Stimulated activated CD4-positive, alpha-beta T cell treated with anti-CD3 and anti-CD28 coated beads, Interleukin-12 subunit alpha, Interleukin-12 subunit beta, amount 100 ng/mL, for 24 hours (primary cell): ENCODE results near the gene CD79B.

Experiments
- DNase-seq, 2 experiments: peaks; one replicate each; pipeline ENCODE4 v3.0.0-alpha.2; 2020; ENCODE audit warnings: low read depth in 2 of 2

CD79B gene

DNA sequence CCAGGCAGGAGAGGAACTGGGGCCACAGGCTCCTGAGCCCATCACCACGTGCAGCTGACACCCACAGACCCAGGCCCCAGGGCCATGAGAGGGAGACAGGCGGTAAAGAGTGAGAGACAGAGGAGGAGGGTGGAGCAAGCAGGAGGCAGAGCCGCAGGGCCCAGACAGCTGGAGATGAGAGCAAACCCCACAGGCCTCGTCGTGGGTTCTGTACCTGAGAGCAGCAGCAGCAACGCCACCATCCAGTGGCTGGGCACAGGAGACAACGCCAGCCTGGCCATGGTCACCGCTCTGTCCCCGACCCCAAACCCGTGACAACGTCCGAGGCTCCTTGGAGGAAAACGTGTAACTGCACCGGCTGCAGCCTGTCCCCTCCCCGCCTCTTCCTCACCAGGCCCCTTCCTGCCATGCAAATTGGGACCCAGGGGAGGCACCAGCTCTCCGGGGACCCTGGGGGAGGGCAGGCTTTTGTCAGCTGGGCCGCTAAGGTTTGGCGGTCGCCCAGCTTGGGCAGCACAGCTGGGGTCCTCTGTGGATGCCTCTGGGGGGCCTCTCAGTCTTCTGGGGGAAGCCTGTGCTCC is at the start of gene CD79B:
TSS of gene CD79B (minus strand) at position 351 of the 581 bp plus-strand sequence. CDS start at position 281, 70 bp downstream.
- peak in 1 of 2 experiments; percentile 24 for DNase-seq

- DNase-seq, result no peak
Measured at GRCh38 chr17:63978272-63979200, 46.4 kb upstream of the CD79B start.

GRCh38 chr17:63976702-63977101 is 44.6 kb upstream of the CD79B start:
- DNase-seq, result no peak

GRCh38 chr17:63975541-63976092 is 43.5 kb upstream of the CD79B start:
- no peak for DNase-seq

DNA sequence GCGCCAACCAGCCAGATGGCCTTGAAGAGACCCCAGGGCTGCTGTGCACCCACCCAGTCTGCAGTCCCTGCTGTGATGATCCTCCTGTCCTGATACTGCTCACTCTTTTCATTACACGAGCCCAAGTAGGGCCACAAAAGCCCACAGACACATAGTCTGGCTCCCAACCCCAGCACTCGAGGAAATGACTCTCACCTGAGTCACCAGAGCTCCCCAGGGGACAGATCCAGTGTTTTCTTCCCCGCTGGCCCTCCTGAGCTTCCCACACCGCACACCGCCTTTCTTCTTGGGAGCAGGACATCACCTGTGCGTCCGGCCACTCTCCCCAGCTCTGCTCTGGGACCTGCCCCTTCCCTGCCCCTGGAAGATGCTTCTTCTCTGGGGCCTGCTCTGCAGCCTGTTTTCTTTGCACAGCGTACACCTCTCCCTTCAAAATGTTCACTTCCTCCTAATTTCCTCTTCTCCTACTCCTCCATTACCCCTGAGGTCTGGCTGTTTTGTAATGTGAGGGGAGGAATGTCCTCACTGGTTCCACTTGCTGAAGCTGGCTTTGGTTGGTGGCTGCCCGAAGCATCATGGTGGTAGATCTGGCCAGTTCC is 42.6 kb upstream of the CD79B start:
- no peak for DNase-seq

GRCh38 chr17:63973930-63974593 is 41.9 kb upstream of the CD79B start:
- DNase-seq, result no peak

DNA sequence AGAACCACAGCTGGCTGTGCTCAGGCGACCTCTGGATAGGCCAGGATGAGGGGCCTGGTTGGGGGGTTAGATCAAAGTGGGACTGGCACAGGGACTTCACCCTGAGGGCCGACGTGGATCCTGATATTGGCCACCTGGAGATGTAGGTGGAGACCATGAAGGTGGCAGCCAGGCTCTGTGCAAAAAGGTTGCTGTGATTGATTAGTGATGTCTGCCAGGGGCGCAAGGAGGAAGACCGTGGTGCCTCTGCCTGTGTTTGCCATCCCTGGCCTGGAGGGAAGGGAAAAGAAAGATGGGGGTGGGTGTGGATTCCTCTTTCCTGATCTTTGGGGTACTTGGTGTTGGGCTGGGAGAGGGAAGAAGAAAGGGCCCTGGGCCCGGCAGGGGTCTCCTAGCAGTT is 41.1 kb upstream of the CD79B start:
- DNase-seq, result no peak

DNA sequence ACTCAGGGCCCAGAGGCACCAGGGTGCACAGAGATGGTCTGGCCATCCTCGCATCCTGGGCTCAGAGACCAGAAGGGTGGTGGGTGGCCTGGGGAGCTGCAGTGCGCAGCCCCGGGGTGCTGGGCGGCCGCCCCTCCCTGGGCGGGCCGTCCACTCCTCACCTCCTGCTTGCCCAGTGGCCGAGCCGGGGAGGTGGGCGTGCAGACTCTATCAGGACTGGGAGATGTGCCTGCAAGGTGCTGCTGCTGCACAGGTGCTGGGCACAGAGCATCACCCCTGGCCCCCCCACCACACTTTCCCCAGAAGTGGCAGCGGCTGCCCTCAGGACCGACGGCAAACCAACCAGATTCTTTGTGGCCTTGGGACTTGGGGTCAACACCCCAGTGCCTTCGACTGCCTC is 40.7 kb upstream of the CD79B start, which contains the start of gene SCN4A:
TSS of gene SCN4A (minus strand) at position 123 of the 400 bp plus-strand sequence. CDS start at position 46, 77 bp downstream.
- no peak for DNase-seq

- no peak for DNase-seq
Measured at GRCh38 chr17:63969278-63969677, 37.1 kb upstream of the CD79B start.

DNA sequence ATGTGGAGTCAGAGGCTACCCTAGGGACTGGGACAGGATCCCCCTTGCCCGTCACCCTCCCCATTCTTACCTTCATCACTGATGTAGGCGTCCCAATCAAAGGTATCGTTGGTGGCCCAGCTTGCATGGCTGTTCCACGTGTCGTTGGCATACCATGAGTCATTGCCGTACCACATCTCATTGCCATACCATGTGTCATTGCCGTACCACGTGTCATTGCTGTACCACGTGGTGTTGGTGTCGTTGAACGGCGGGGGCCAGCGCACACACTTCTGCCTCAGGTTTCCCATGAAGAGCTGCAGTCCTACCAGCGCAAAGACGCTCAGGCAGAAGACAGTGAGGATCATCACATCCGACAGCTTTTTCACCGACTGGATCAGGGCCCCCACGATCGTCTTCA is 35.8 kb upstream of the CD79B start:
- DNase-seq, result no peak

DNA sequence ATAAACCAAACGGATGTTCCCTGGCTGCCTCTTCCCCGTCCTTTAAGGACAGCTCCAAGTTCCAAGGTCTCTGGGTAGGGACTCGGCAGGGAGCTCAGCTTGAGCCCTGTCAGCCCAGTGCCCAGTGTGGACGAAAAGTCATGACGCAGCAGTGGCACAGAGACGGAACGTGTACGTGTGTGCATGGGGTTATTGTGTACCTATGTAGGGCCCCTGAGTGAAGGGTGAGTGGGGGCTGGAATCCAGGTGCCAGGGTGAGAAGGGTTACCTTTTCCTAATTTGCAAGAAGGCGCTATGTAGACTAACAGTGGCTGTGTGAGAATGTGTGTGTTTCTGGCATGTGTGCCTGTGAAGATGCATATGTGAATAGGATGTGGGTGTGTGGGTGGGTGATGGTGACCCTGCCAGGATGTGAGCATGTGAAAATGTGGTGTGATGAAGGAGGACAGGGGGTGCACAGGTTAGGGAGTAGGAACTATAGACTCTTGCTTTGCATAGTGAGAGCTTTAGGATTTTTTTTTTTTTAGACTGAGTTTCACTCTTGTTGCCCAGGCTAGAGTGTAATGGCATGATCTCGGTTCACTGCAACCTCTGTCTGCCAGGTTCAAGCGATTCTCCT is 34.6 kb upstream of the CD79B start:
- no peak for DNase-seq

DNA sequence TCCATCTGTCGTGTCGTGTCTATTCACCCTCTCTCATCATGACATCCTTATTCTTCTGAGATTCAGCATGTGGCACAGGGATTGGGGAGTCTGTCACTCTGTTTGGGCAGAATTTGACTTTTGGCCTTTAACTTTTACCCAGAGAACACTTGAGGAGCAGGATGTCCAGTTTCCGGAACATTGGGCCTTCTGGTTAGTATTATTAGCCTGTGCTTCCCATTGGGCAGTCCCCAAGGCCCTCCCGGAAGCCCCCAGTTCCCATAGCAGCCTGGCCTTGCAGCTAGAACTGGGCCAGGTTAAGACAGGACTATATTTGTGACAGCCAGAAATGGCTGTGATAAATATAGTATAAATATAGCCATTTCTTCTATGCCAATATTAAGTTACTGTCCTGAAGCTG is 31.0 kb upstream of the CD79B start:
- DNase-seq, result no peak

DNA sequence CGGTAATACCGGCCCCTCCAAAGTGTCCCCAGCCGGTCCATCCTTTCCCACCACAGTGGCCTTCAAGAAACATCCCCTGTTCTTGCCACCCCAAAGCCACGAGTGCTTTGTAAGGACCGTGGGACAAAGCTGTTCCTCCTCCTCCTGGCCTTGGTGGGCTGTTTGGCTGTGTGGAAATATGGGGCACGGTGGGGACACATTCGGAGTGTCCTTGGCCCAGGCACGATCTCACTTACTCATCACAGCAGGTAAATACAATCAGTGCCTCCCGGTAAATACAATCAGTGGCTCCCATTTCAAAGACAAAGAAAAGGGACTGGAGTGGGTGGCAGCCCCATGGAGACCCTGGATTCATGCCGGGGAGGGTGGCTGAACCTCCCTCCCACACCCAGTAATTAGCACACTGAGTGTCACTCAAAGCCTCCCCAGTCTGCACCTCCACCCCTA is 30.2 kb upstream of the CD79B start:
- no peak for DNase-seq

DNA sequence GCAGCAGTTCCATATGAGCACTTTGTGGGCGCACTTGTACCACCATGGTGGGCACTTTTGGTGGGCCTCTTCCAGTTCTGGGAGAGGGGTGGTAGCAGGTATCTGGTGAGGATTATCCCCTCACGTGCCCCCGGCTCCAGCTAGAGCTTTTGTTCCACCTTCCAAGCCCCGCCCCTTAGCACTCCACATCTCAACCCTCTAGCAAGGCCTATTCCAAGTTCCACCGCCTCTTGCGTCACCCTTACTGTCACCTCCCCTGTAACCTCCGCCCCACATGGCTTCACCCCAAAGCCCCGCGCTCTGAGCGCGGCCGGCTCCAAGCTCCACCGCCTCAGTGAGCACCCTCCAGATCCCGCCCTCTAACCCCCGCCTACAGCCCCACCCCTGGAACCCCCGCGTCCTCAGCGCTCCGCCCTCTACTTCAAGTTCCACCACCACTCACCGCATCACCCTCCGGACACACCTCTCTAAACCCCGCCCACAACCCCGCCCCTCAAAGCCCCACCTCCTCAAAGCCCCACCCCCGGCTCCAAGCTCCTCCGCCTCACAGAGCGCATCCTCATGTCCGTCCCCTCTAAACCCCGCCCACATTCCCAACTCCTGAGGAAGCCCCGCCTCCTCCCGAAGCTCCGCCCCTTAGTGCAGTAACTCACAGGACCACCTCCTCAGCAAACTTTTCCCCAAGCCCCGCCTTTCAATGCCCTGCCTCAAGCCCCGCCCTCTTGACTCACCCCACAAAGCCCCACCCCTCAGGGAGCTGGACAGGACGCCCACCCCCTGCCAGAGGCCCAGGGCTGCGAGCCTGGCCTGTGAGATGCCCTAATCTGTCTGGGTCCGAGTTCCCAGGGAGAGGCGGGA is 29.5 kb upstream of the CD79B start:
- DNase-seq, result peak in 1 of 2 experiments; percentile 41

DNA sequence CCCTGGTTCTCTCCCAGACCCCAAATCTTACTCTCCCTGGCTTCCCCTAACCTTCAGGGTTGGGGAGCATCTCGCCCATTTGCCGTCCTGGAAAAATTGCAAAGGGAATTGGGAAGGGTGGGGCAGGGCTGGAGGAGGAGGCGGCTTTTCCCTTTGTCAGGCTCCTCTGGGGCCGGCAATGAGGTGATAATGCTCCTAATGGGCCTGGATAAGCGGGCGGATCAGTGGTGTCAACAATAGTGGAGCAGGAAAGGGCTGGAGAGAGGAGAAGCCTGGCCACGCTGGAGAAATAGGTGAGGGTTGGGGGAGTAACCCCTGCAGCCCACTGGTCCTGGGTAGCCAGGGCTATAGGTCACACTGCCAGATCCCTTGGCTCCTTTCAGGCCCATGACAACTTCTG is 28.3 kb upstream of the CD79B start:
- no peak for DNase-seq

DNA sequence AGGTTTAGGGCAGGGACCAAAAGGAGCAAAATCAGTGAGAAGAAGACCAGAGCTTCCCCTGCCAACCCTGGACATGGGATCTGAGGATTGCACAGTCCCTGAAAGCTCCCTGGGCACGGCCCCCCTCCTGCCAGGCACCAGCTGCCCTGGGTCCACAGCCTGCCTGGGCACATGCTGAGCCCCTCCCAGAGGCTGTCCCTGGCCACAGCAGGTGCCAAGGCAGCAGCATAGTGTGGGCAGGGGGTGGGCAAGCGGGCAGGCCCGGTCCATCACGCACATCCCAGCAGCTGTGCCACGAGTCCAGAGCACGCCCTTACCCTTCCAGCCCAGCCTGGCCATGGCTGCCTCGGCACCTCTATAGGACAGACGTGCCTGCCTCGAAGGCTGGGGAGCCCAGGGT is 27.9 kb upstream of the CD79B start:
- no peak for DNase-seq

DNA sequence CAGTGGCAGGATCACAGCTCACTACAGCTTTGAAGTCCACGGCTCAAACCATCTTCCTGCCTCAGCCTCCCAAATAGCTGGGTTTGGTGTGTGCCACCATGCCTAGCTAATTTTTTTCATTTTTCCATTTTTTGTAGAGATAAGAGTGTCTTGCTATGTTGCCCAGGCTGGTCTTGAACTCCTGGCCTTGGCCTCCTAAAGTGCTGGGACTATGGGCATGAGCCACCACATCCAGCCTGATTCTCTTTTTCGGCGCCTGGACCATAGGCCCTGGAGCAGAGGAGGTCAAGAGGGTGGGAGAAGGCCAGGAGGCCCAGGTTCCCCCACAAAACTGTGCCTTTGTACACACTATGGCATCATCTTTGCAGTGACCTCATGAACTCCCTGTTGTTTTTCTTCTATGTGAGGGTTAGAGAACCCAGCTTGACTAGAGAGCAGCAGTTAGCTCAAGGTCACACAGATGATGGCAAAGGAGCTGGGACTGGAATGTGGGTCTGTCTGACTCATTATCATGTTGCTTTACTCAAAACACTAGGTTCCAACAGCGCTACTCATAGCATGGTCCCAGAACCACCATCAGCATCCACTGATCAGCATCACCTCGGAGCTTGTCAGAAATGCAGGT is 24.3 kb upstream of the CD79B start:
- no peak for DNase-seq

GRCh38 chr17:63955791-63956190 is 23.7 kb upstream of the CD79B start:
- no peak for DNase-seq

GRCh38 chr17:63955232-63955631 is 23.1 kb upstream of the CD79B start:
- DNase-seq, result no peak
